22Rv1 (cell line): ENCODE measurements around the gene TRAPPC4.

Source experiments
- CTCF ChIP-seq: fragments of 450-650 bp; IDR thresholded peaks from 2 replicates; pipeline ENCODE4 v1.5.1; 2017; ENCODE audit warnings: mild to moderate bottlenecking
- ZFX ChIP-seq: fragments of 450-650 bp; IDR thresholded peaks from 2 replicates; pipeline ENCODE4 v1.6.1; 2017; ENCODE audit warnings: antibody characterized with exemption, borderline replicate concordance

- TF ChIP-seq CTCF: no peak
- TF ChIP-seq ZFX: no peak
Observed at GRCh38 chr11:118996926-118997626, 21.5 kb upstream of the TRAPPC4 start.
